ENCODE data around the gene TARS2. TPM values are rescaled to one million over a fixed set of nuclear protein-coding genes. Genes with fewer than 3 reads are reported as not detected.

Gene TARS2
- total RNA-seq, 1 donor from 2014 or later = 23.2 TPM

DNA sequence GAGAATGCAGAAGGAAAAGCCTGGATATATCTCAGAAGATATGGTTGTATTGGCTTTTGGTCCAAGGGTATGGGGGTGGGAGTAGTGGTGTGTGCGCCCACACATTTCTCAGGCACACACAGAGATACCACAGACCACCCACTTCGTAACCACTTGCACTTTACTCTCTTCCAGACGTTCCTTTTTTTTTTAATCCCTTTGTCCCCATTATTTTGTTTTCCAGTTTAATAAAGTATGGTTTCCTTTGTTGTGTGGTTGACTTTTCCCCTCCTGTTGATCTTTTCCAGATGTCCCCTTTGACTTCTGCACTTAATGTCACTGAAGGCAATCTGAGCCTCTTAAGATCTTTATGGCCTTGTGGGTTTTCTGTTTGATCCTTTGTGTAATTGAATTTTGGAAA, 10.5 kb upstream of the TARS2 start:
- DNase-seq (ENCODE audit: extremely low spot score, unreplicated experiment) = no peak
- Mint-ChIP-seq H3K9me3 (ENCODE audit: unreplicated experiment) (no peaks in the 10 kb centered on the region), H3K36me3 (ENCODE audit: unreplicated experiment) (peaks cover 8% of the 10 kb centered on the region), H3K4me3 (ENCODE audit: unreplicated experiment) (no peak overlapping the region), H3K27me3 (ENCODE audit: unreplicated experiment) (peaks cover 3% of the 10 kb centered on the region), H3K27ac (ENCODE audit: unreplicated experiment) (no peak overlapping the region), H3K4me1 (ENCODE audit: unreplicated experiment) (no peaks in the 10 kb centered on the region)
- TF ChIP-seq, protein P1, sequence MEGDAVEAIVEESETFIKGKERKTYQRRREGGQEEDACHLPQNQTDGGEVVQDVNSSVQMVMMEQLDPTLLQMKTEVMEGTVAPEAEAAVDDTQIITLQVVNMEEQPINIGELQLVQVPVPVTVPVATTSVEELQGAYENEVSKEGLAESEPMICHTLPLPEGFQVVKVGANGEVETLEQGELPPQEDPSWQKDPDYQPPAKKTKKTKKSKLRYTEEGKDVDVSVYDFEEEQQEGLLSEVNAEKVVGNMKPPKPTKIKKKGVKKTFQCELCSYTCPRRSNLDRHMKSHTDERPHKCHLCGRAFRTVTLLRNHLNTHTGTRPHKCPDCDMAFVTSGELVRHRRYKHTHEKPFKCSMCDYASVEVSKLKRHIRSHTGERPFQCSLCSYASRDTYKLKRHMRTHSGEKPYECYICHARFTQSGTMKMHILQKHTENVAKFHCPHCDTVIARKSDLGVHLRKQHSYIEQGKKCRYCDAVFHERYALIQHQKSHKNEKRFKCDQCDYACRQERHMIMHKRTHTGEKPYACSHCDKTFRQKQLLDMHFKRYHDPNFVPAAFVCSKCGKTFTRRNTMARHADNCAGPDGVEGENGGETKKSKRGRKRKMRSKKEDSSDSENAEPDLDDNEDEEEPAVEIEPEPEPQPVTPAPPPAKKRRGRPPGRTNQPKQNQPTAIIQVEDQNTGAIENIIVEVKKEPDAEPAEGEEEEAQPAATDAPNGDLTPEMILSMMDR (IDR thresholded peaks at IDR 0.05) = no peak

DNA sequence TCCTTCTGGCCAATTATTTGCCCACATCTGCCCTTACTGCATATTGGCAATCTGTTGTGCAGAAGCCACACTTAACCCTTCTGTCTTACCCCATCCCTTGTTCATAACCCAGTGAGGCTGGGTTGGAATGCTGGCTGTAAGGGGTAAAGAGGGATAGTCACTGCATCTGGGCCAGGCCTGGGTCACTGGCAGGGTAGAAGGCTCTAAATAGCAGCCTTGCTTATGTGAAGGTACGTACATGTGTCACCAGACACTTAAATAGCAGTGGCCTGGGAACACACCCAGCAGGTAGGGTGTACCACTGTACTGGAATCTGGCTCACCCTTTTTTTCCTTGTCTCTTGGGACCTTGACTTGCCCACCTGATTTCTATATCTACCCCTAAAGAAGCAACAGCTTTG, 9.9 kb upstream of the TARS2 start:
- DNase-seq (ENCODE audit: extremely low spot score, unreplicated experiment) = no peak
- Mint-ChIP-seq H3K4me3 (ENCODE audit: unreplicated experiment) (no peak overlapping the region), H3K27me3 (ENCODE audit: unreplicated experiment) (peaks cover 3% of the 10 kb centered on the region), H3K27ac (ENCODE audit: unreplicated experiment) (no peak overlapping the region), H3K36me3 (ENCODE audit: unreplicated experiment) (peaks cover 4% of the 10 kb centered on the region), H3K4me1 (ENCODE audit: unreplicated experiment) (no peaks in the 10 kb centered on the region), H3K9me3 (ENCODE audit: unreplicated experiment) (no peaks in the 10 kb centered on the region)
- TF ChIP-seq, protein P1 (IDR thresholded peaks at IDR 0.05) = no peak

DNA sequence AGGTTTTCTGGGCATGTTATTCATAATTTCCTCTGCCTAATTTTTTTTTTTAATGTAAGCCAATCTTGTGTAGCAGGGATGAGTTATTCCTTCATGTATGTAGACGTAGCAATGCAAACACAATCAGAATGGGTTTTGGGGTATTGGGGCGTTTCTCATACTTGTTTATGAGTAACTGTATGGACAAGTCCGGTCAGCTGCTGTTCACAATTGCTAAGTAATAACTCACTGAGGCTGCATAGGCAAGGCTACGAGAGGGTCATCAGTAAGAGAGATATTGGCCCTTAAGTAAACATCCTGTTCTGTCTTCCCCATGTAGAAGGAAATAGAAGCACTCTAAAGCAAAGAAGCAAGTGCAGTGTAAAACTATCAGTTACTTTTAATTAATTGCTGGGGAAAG, 9.5 kb upstream of the TARS2 start:
- Mint-ChIP-seq H3K4me3 (ENCODE audit: unreplicated experiment) (no peak overlapping the region), H3K27ac (ENCODE audit: unreplicated experiment) (no peak overlapping the region), H3K4me1 (ENCODE audit: unreplicated experiment) (no peaks in the 10 kb centered on the region)

DNA sequence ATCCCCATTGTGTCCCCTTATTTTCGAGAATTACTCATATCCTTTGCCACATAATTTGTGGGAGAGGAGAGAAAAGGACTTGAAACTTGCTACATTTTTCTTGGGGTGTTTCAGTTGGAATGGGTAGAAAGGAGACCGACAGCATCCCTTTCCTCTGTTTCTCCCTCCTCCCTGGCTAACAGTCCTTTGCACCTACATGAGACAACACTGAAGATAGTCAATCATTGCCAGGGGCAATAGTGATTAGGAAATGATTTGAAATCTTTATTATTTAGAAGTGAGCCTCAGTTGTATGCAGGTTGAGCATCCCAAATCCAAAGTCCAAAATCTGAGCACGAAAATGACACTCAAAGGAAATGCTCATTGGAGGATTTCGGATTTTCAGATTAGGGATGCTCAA, 7.8 kb upstream of the TARS2 start:
- Mint-ChIP-seq H3K9me3 (ENCODE audit: unreplicated experiment) (no peaks in the 10 kb centered on the region), H3K27ac (ENCODE audit: unreplicated experiment) (no peak overlapping the region), H3K4me3 (ENCODE audit: unreplicated experiment) (no peak overlapping the region), H3K4me1 (ENCODE audit: unreplicated experiment) (no peaks in the 10 kb centered on the region), H3K36me3 (ENCODE audit: unreplicated experiment) (peaks cover 1% of the 10 kb centered on the region), H3K27me3 (ENCODE audit: unreplicated experiment) (peaks cover 3% of the 10 kb centered on the region)
- TF ChIP-seq, protein P1 (IDR thresholded peaks at IDR 0.05) = no peak
- no peak for DNase-seq (ENCODE audit: extremely low spot score, unreplicated experiment)

More for the DNA sequence above, 9.5 kb upstream of the TARS2 start:
- no peak for DNase-seq (ENCODE audit: extremely low spot score, unreplicated experiment)
- Mint-ChIP-seq H3K9me3 (ENCODE audit: unreplicated experiment) (no peaks in the 10 kb centered on the region), H3K36me3 (ENCODE audit: unreplicated experiment) (peaks cover 1% of the 10 kb centered on the region), H3K27me3 (ENCODE audit: unreplicated experiment) (peaks cover 3% of the 10 kb centered on the region)
- TF ChIP-seq, protein P1 (IDR thresholded peaks at IDR 0.05) = no peak

DNA sequence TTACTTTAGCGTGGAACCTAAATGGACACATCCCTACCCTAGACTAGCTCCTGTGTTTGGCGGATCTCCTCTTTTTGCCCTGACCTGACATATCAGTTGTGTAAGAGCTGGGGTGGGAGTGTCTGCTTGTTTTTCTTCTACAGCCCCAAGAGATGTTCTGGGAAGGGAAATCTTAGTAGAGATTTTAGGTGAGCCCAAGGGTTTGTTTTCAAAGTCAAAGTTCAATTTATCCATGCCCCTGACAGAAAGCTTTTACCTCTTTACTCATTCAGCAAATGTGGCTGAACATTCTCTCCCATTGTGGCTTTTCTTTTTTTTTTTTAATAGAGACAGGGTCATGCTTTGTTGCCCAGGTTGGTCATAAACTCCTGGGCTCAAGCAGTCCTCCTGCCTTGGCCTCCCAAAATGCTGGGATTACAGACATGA, 7.3 kb upstream of the TARS2 start:
- Mint-ChIP-seq H3K4me1 (ENCODE audit: unreplicated experiment) (no peaks in the 10 kb centered on the region), H3K4me3 (ENCODE audit: unreplicated experiment) (no peak overlapping the region), H3K27me3 (ENCODE audit: unreplicated experiment) (peaks cover 3% of the 10 kb centered on the region), H3K9me3 (ENCODE audit: unreplicated experiment) (no peaks in the 10 kb centered on the region), H3K27ac (ENCODE audit: unreplicated experiment) (no peak overlapping the region), H3K36me3 (ENCODE audit: unreplicated experiment) (peaks cover 1% of the 10 kb centered on the region)
- TF ChIP-seq, protein P1 (IDR thresholded peaks at IDR 0.05) = no peak
- no peak for DNase-seq (ENCODE audit: extremely low spot score, unreplicated experiment)

Measured in osteocyte (in vitro differentiated cells).